HG02943 (cell line): Measurements from ENCODE around the gene TPSD1.
"Not testable (repeated sequence)": the region's sequence is repeated elsewhere in the genome, so short reads cannot be mapped to it uniquely, and the experiment has no call there.

ENCODE experiments used
- ATAC-seq: cut with Tn5 transposase; IDR thresholded peaks from one replicate; pipeline ENCODE4 v1.9.1; 2021; ENCODE audit warnings: mild to moderate bottlenecking, low read depth, moderate library complexity; ENCODE audit not compliant: unreplicated experiment

The TPSD1 gene

DNA sequence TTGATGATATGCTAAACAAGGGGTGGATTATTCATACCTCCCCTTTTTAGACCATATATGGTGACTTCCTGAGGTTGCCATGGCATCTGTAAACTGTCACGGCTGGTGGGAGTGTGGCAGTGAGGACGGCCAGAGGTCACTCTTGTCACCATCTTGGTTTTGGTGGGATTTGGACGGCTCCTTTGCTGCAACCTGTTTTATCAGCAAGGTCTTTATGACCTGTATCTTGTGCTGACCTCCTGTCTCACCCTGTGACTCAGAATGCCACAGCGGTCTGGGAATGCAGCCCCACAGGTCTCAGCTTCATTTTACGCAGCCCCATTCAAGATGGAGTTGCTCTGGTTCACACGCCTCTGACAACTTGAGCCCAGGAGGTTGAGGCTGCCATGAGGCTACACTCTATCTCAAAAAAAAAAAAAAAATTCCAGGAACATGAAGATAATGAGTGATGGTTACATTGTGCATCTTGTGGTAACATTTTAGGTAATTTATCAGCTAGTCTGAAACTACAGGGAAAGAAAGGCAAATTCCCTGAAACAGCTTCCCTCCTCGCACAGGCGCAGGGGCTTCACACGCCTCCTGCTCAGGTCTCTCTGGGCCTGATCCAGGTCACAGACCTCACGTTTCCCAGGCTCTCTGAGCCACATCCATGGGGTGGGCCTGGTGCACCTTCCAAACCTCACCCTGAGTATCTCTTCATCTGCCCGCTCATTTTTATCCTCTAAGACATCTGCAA is 38.2 kb downstream of the TPSD1 start:
- ATAC-seq = no peak

DNA sequence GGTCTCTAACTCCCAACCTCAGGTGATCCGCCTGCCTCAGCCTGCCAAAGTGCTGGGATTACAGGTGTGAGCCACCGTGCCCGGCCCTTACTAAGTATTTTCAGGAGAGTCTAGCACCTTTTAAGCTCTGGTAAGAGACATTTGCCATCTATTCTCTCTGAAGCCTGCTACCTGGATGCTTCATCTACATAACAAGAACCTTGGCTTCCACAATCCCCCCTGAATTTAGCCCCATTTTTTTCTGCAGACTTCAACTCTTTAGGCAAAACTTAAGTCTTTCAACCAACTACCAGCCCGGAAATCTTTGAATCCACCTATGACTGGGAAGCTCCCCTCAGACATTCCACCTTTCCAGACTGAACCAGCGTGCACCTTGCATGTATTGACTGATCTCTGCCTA is 39.6 kb downstream of the TPSD1 start:
- ATAC-seq = no peak

DNA sequence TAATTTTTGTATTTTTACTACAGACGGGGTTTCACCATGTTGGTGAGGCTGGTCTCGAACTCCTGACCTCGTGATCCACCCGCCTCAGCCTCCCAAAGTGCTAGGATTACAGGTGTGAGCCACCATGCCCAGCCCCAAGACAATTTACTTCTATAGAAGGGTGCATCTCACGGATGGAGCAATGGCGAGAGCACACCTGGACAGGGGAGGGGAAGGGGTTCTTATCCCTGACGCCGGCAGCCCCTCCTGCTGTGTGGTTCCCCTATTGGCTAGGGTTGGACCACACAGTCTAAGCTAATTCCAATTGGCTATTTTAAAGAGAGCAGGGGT is 40.8 kb downstream of the TPSD1 start:
- ATAC-seq = not testable (repeated sequence)

DNA sequence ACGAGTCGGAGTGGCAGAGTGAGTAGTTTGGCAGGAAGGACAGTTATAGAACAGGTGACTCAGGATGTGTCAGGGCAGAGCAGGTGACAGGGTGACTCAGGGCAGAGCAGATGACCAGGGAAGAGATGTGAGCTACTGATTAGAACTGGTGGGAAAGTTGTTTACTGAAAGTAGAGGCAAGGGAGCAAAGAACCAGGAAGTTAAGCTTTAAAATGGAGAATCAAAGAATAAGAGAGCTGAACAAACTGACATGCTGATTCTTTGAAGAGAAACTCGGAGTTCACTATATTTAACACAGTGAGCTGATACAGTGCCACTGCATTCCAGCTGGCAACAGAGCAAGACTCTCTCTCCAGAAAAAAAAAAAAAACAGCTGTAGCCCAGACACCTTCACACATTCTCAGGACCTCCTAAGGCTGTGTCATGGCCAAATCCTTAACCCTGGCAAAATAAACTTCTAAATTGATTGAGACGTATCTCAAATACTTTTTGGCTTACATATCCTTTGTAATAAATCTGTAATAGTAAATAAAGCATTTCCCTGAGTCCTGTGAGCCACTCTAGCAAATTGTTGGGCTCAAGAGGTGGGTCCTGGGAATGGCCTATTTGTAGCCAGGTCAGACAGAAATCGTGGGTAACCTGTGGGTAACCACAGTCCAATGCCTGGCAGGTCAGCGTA is 41.3 kb downstream of the TPSD1 start:
- ATAC-seq = no peak

DNA sequence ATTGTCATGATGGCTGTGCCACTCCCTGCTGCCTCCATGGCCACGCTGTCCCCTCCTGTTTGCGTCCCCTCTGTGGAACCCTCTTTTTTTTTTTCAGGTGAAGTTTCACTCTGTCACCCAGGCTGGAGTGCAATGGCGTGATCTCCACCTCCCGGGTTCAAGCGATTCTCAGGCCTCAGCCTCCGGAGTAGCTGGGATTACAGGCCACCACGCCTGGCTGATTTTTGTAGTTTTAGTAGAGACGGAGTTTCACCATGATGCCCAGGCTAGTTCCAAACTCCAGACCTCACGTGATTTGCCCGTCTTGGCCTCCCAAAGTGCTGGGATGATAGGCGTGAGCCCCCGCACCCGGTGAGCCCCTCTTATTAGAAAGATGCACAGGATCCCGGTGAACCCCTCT is 42.5 kb downstream of the TPSD1 start:
- no peak for ATAC-seq

DNA sequence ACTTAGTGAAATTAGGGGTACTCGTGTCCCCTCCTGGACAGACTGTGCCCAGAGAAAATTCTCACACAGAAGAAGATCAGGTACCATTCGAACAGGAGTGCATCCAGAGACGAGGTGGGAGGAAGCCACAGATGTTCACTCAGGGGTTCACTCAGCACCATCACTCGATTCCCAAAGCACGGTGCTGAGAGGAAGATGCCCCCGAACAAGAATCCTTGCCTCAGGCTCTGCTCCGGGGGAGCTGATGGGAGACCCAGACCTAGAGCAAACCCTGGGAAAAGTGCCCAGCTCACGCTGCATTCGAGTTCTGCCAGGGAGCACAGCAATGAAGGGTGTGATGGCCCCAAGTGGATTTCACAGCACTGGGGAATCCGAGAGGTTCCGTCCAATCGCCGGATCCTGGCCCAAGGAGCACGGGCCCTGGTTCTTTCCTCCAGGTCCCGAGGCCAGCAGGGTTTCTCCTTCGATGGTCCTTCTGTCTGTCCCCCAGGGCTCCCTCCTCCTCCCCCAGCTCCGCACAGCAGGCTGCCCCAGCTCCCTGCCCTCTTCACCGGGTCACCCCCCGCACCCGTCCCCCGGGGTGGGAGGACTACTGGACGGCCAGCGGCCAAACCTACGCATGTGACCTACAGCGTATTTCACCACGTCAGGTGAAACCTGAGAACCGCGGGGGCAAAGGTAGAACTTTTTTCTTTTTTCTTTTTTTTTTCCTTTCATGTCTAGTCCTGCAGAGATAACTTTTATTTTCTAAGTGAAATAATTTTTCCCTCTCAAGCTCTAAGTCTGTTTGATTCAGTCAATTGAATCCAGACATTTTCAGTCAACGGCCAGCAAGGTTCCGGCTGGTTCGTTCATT is 43.4 kb downstream of the TPSD1 start:
- ATAC-seq = no peak

DNA sequence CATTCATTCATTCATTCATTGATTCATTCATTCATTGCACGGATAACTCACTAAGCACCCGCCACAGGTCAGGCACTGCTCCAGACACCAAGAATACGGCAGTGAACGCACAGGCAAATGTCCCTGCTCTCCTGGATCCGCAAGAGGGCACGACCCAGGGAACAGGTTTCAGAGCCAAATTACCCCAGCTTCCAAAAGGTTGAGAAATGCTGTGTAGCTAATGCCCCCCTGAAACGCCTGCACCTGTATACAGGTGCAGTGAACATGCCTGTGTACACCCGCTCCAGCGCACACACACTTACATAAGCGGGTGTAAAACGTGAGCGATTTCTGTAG is 44.0 kb downstream of the TPSD1 start:
- no peak for ATAC-seq

DNA sequence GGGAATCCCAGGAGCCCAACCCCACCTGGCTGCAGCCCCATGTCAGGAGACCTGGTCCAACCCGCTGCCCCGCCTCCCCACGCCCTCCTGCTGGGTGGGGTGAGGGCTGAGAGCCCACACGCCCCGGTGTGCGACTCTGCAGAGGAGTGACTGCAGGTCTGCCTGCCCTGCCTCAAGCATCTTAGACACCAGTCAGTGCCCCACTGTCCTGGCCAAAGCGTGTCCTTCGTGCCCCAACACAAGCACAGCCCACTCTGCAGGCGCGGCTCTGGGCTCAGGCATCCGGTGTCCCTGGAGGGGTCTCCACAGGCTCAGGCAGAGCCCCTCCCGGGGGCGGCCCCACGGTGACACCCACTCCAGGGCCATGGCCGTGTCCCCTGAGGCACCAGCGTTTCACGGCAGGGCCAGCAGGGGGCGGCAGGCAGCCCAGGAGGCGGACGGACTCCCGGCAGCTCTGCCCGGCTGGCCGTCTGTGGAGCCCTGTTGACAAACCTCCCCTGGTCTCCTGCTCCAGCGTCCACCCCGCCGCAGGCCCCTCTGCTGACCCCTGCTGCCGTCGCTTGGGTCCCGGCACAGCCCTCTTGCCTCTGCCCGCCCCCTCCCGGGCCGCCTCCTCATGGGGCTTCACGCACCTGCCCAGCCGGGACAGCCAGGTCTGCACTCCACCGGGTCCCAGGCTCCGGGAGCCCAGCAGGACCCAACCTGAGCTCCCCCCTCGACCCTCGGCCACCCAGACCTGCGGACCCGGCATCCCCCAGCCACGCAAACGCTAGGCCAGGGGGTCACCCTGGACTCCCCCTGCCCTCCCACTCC is 45.0 kb downstream of the TPSD1 start:
- ATAC-seq = no peak

DNA sequence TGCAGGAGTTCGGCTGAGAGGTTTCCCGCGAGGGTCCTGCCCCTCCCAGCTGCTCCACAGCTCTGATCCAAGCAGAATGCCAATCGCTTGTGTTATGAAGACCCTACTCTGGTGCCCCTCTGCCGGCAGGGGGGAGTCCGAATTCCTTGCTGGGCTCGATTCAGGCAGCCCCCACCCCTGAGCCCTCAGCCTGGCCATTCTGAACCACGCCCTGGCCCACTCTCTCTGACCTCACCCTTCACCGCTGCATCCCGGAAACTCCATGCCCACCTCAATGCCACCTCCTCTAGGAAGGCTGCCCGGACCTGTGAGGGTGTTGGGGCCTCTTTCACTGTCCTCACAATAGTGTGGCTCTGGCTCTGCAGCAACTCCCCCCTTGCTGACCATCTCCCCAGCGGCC is 45.7 kb downstream of the TPSD1 start:
- no peak for ATAC-seq

DNA sequence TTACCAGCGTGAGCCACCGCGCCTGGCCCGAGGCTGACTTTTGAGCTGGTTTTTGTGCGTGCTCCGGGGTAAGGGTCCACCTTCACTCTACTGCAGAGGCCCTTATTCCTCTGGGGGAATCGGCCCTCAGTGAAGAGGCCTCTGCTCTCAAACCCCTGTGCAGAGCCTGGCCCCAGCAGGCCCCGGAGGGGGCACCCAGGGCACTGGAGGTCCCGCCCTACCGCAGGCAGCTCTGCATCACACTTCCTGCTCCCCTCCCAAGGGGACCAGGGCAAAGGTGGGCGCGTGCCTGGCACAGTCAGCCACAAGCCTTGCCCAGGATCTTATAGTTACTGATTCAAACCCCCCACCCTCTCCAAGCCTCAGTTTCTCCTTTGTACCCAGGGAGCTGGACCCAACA is 50.0 kb downstream of the TPSD1 start:
- no peak for ATAC-seq

DNA sequence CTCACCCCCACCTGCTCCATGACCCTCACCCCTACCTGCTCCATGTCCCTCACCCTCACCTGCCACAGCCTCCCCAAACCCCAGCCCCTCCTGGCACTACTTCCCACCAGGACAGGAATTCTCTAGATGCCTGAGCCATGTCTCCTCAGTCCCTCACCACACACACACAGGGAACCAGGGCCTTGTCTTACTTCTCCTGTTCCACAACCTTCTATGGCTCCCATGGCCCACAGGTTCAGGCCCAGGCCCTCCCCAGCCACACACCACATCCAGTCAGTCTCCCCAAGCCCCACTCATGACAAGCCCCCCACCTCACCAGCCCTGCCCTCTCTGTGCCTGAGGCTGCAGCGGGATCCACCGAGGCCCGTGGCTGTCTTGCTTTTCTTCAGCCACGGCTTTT is 50.5 kb downstream of the TPSD1 start:
- no peak for ATAC-seq

DNA sequence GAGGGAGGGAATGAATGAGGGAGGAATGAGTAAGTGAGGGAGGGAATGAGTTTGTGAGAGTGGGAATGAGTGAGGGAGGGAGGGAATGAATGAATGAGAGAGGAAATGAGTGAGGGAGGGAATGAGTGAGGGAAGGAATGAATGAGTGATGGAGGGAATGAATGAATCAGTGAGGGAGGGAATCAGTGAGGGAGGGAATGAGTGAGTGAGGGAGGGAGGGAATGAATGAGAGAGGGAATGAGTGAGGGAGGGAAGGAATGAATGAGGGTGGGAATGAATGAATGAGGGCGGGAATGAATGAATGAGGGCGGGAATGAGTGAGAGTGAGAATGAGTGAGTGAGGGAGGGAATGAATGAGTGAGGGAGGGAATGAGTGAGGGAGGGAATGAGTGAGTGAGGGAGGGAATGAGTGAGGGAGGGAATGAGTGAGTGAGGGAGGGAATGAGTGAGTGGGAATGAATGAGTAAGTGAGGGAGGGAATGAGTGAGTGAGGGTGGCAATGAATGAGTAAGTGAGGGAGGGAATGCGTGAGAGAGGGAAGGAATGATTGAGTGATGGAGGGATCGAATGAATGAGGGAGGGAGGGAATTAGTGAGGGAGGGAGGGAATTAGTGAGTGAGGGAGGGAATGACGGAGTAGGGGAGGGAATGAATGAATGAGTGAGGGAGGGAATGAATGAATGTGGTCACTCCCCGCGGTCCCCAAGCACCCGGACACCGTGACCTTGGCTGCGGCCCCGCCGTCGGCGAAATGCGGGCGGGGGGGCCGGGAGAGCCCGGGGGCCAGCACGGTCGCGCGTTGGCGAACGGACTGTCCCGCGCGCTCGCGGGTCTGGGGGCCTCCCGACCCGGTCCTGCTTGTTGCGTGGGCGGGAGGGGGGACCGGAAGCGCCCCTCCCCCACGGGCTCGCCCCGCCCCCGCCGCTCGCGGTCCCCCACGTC is 52.4 kb downstream of the TPSD1 start:
- ATAC-seq = peak; percentile 13
